HG03159 (cell line): Measurements from ENCODE around the gene IL17C.

ENCODE experiments used
- ATAC-seq: cut with Tn5 transposase; IDR thresholded peaks from one replicate; pipeline ENCODE4 v1.9.1; 2021; ENCODE audit warnings: mild to moderate bottlenecking, moderate library complexity; ENCODE audit not compliant: unreplicated experiment

The IL17C gene

GRCh38 chr16:88627531-88628411 is 10.6 kb upstream of the IL17C start:
- ATAC-seq, result no peak

- ATAC-seq, result no peak
Observed at GRCh38 chr16:88628512-88628974, 9.8 kb upstream of the IL17C start.

GRCh38 chr16:88629835-88630234 is 8.5 kb upstream of the IL17C start:
- ATAC-seq, result no peak

GRCh38 chr16:88630433-88630832 is 7.9 kb upstream of the IL17C start:
- ATAC-seq, result no peak

GRCh38 chr16:88630941-88631340 is 7.4 kb upstream of the IL17C start:
- ATAC-seq, result no peak

GRCh38 chr16:88631384-88631783 is 7.0 kb upstream of the IL17C start:
- no peak for ATAC-seq

- ATAC-seq, result no peak
Observed at GRCh38 chr16:88631920-88632586, 6.3 kb upstream of the IL17C start.

- no peak for ATAC-seq
Observed at GRCh38 chr16:88632587-88632930, 5.8 kb upstream of the IL17C start.

- ATAC-seq, result peak; percentile 27
Observed at GRCh38 chr16:88633684-88634140, 4.7 kb upstream of the IL17C start.

GRCh38 chr16:88634141-88634993 is 4.0 kb upstream of the IL17C start:
- peak; percentile 39 for ATAC-seq

GRCh38 chr16:88634994-88635670 is 3.2 kb upstream of the IL17C start:
- ATAC-seq, result no peak

- no peak for ATAC-seq
Observed at GRCh38 chr16:88635671-88636319, 2.6 kb upstream of the IL17C start.

GRCh38 chr16:88636488-88637265 is 1.7 kb upstream of the IL17C start:
- no peak for ATAC-seq

- no peak for ATAC-seq
Observed at GRCh38 chr16:88639231-88640038, 1.1 kb downstream of the IL17C start.

GRCh38 chr16:88640039-88640495 is 1.7 kb downstream of the IL17C start:
- no peak for ATAC-seq

- no peak for ATAC-seq
Observed at GRCh38 chr16:88640498-88641247, 2.3 kb downstream of the IL17C start.

GRCh38 chr16:88642881-88643643 is 4.7 kb downstream of the IL17C start:
- no peak for ATAC-seq
